ENCODE measurements around the gene GATAD2B. TPM values are rescaled to one million over a fixed set of nuclear protein-coding genes. Genes with fewer than 3 reads are reported as not detected.

GATAD2B gene
- total RNA-seq, 3 donors from 2014 or later (not counting 1 experiment from before 2014, with no cell fraction given): 68.1 to 91.3 (median 75.5) TPM

GRCh38 chr1:153968408-153968807 lies 45.6 kb upstream of the GATAD2B start:
- ATAC-seq (no peak), DNase-seq (no peak)
- Histone ChIP-seq H3K36me3 (ENCODE audit: control insufficient read depth, insufficient read depth, low read length) (peaks cover 4% of the 10 kb centered on the region), H3K4me3 (ENCODE audit: low read length) (peak overlapping the region; percentile 93), H3K27ac (ENCODE audit: low read length) (no peak overlapping the region), H3K27me3 (ENCODE audit: control insufficient read depth, insufficient read depth, low read length) (no peaks in the 10 kb centered on the region), H3K9me3 (ENCODE audit: control insufficient read depth, insufficient read depth, low read length) (no peaks in the 10 kb centered on the region), H3K4me1 (ENCODE audit: control insufficient read depth, insufficient read depth, low read length) (peaks cover 38% of the 10 kb centered on the region)
- H3K4me3 Mint-ChIP-seq: peak overlapping the region; percentile 99
- peak overlapping the region; percentile 95 to 98 for H3K27ac Mint-ChIP-seq
- no peaks in the 10 kb centered on the region for H3K27me3 Mint-ChIP-seq (ENCODE audit: low read depth in 2 of 2)
- no peaks in the 10 kb centered on the region for H3K36me3 Mint-ChIP-seq
- TF ChIP-seq, protein P1, sequence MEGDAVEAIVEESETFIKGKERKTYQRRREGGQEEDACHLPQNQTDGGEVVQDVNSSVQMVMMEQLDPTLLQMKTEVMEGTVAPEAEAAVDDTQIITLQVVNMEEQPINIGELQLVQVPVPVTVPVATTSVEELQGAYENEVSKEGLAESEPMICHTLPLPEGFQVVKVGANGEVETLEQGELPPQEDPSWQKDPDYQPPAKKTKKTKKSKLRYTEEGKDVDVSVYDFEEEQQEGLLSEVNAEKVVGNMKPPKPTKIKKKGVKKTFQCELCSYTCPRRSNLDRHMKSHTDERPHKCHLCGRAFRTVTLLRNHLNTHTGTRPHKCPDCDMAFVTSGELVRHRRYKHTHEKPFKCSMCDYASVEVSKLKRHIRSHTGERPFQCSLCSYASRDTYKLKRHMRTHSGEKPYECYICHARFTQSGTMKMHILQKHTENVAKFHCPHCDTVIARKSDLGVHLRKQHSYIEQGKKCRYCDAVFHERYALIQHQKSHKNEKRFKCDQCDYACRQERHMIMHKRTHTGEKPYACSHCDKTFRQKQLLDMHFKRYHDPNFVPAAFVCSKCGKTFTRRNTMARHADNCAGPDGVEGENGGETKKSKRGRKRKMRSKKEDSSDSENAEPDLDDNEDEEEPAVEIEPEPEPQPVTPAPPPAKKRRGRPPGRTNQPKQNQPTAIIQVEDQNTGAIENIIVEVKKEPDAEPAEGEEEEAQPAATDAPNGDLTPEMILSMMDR (IDR thresholded peaks at IDR 0.05): no peak
- no peaks in the 10 kb centered on the region for H3K9me3 Mint-ChIP-seq
- peaks cover 44 to 53% of the 10 kb centered on the region in 2 donors for H3K4me1 Mint-ChIP-seq
- 29% methylated on average over 13 of the region's 13 CpGs for WGBS (ENCODE audit: insufficient coverage)
- intact Hi-C loops (cut with micrococcal nuclease): loop anchor here (10.0 kb wide), 1 partner anchor 256 kb away; the partner anchor contains the start of gene UBAP2L

DNA sequence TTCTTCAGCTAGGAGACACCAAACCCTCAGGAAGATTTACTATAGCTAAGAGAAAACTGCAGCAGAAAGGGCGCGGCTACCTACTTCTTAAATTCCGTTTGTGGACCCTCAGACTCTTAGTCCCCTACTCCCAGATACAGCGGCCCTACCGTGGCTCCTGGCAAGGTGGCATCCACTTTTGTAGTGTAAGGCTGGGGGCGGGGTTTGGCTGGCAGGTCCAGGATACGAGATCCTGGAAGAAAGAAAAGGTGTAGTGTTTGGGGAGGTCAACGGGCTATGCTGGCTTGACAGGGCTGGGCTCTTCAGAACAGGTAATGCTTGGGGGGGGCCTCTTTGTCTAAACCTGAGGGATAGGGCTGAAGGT lies 45.2 kb upstream of the GATAD2B start:
- peak overlapping the region; percentile 99 for H3K4me3 Mint-ChIP-seq
- Histone ChIP-seq H3K27ac (ENCODE audit: low read length) (peak overlapping the region; percentile 96), H3K4me1 (ENCODE audit: control insufficient read depth, insufficient read depth, low read length) (peaks cover 41% of the 10 kb centered on the region), H3K36me3 (ENCODE audit: control insufficient read depth, insufficient read depth, low read length) (peaks cover 2% of the 10 kb centered on the region), H3K4me3 (ENCODE audit: low read length) (peak overlapping the region; percentile 93), H3K9me3 (ENCODE audit: control insufficient read depth, insufficient read depth, low read length) (no peaks in the 10 kb centered on the region), H3K27me3 (ENCODE audit: control insufficient read depth, insufficient read depth, low read length) (no peaks in the 10 kb centered on the region)
- no peaks in the 10 kb centered on the region for H3K27me3 Mint-ChIP-seq (ENCODE audit: low read depth in 2 of 2)
- ATAC-seq (no peak), DNase-seq (no peak)
- H3K4me1 Mint-ChIP-seq: peaks cover 47 to 51% of the 10 kb centered on the region in 2 donors
- 9% methylated on average over 8 of the region's 8 CpGs for WGBS (ENCODE audit: insufficient coverage)
- no peaks in the 10 kb centered on the region for H3K36me3 Mint-ChIP-seq
- peak overlapping the region; percentile 95 to 98 for H3K27ac Mint-ChIP-seq
- intact Hi-C loops (cut with micrococcal nuclease): loop anchor here (1.0 to 10.0 kb wide), 5 partner anchors 9 to 257 kb away; partner anchors contain the start of genes CRTC2, GATAD2B, JTB and RPS27
- H3K9me3 Mint-ChIP-seq: no peaks in the 10 kb centered on the region
- TF ChIP-seq, protein P1 (IDR thresholded peaks at IDR 0.05): no peak

- ATAC-seq (peak; percentile 82 to 95 (median 87)), DNase-seq (peak; percentile 77 to 95)
- intact Hi-C loops (cut with micrococcal nuclease): loop anchor here (1.0 to 10.0 kb wide), 5 partner anchors 9 to 257 kb away; partner anchors contain the start of genes CRTC2, GATAD2B, JTB and RPS27
- peaks cover 53 to 58% of the 10 kb centered on the region in 2 donors for H3K4me1 Mint-ChIP-seq
- TF ChIP-seq, protein P1 (IDR thresholded peaks at IDR 0.05): peak; percentile 36
- H3K9me3 Mint-ChIP-seq: no peaks in the 10 kb centered on the region
- H3K4me3 ChIP-seq (ENCODE audit: low read length): peak within 1 kb of the TSS; percentile 93
- H3K27me3 Mint-ChIP-seq (ENCODE audit: low read depth in 2 of 2): no peaks in the 10 kb centered on the region
- peak within 1 kb of the TSS; percentile 95 to 98 for H3K27ac Mint-ChIP-seq
- H3K27ac ChIP-seq (ENCODE audit: low read length): peak within 1 kb of the TSS; percentile 96
- H3K9me3 ChIP-seq (ENCODE audit: control insufficient read depth, insufficient read depth, low read length): no peaks in the 10 kb centered on the region
- H3K27me3 ChIP-seq (ENCODE audit: control insufficient read depth, insufficient read depth, low read length): no peaks in the 10 kb centered on the region
- peak within 1 kb of the TSS; percentile 99 for H3K4me3 Mint-ChIP-seq
- H3K36me3 Mint-ChIP-seq: no peaks in the 10 kb centered on the region
- H3K36me3 ChIP-seq (ENCODE audit: control insufficient read depth, insufficient read depth, low read length): no peaks in the 10 kb centered on the region
- under 1% methylated on average over 60 of the region's 60 CpGs for WGBS (ENCODE audit: insufficient coverage)
- H3K4me1 ChIP-seq (ENCODE audit: control insufficient read depth, insufficient read depth, low read length): peaks cover 47% of the 10 kb centered on the region
Measured at GRCh38 chr1:153967107-153967999, 44.6 kb upstream of the GATAD2B start, which contains the start of gene CREB3L4. CREB3L4 (plus strand) TSS chr1:153967902; CDS start chr1:153968526, 624 bp downstream.
